ENCODE results near the gene RBM17.

DNA sequence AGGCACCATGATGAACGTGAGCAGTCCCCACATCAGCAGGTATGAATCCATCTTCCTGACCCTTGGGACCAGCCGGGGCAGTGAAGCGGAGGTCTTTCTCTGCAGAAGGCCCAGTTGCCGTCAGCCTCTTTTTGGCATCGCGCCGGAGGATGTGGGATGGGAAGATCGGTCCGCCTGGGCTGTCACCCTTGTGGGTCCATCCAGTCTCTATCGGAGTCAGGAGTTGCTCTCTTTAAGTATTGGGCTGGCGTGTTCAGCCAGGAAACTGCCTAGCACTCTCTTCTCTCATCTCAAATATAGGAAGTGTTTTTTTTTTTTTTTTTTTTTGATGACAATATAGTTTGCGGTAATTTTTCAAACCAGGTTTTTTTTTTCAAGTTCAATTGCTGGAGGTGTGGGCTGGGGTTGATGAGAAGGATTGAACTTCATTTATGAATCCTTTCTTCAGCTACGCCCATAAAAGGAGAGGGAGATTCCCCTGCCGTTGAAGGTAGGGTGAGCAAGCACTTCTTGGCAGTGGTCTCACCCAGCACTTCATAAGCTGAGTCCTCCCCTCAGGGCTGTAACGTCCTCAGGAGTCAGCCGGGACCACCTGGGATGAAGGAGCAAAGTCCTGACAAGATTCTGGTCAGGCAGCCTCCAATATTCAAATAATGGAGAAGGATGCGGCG is 26.6 kb upstream of the RBM17 start, which contains the start of gene IL2RA:
- TF ChIP-seq POLR2A (IDR thresholded peaks at IDR 0.05; ENCODE audit: low read depth, low read length) (no peak; the same call in 1 of the 2 replicates), TAF1 (IDR thresholded peaks at IDR 0.05; ENCODE audit: borderline replicate concordance, low read depth, low read length) (no peak)

All from GM12892 (cell line).